Activated B cell treated with CpG ODN at 0.5 μM for 24 hours (primary cell): ENCODE data around the gene GCK. TPM values are rescaled to one million over a fixed set of nuclear protein-coding genes. Genes with fewer than 3 reads are reported as not detected.

ENCODE experiments used
- ATAC-seq: fragments of 200-7000 bp; cut with Tn5 transposase; one replicate; pipeline ENCODE4 v1.10.0; 2021; ENCODE audit warnings: low read depth, mild to moderate bottlenecking, moderate library complexity
- CTCF ChIA-PET: fragments of 350-600 bp; sonication (Branson Sonifier 250); formaldehyde crosslinking; loops from one replicate; lab custom pipeline; 2021; ENCODE audit warnings: antibody characterized with exemption; lab: Charles Lee
- POLR2A ChIA-PET: fragments of 350-600 bp; sonication (Branson Sonifier 250); formaldehyde crosslinking; loops from one replicate; lab custom pipeline; 2021; ENCODE audit warnings: antibody characterized with exemption; lab: Charles Lee
- DNase-seq: peaks from one replicate; pipeline ENCODE4 v3.0.0; 2022
- H3K27ac Mint-ChIP-seq: one replicate; pipeline ENCODE4 v1.8.0; 2020; ENCODE audit warnings: mixed read lengths
- H3K27me3 Mint-ChIP-seq: one replicate; pipeline ENCODE4 v1.8.0; 2021; ENCODE audit warnings: mixed read lengths
- H3K36me3 Mint-ChIP-seq: one replicate; pipeline ENCODE4 v1.8.0; 2021; ENCODE audit warnings: low read depth, mixed read lengths
- H3K4me1 Mint-ChIP-seq: one replicate; pipeline ENCODE4 v1.8.0; 2021; ENCODE audit warnings: mixed read lengths
- H3K4me3 Mint-ChIP-seq: one replicate; pipeline ENCODE4 v1.8.0; 2020; ENCODE audit warnings: mild to moderate bottlenecking, mixed read lengths
- H3K9me3 Mint-ChIP-seq: one replicate; pipeline ENCODE4 v1.8.0; 2020; ENCODE audit warnings: mixed read lengths
- CTCF ChIP-seq: fragments of 200-600 bp; IDR thresholded peaks from one replicate; pipeline ENCODE4 v1.8.0; 2022; ENCODE audit warnings: antibody characterized with exemption, mild to moderate bottlenecking
- intact Hi-C: fragments of 100-400 bp; cut with micrococcal nuclease; formaldehyde crosslinking; loops from one replicate; pipeline ENCODE4 v1.15.1; 2024
- total RNA-seq: library from RNA; stranded (reverse); gene quantifications from 2 replicates; pipeline ENCODE4 v1.2.3, GENCODE V29; 2022

The GCK gene
- total RNA-seq, 1 donor from 2014 or later: 0.13 TPM

- H3K9me3 Mint-ChIP-seq: no peaks in the 10 kb centered on the region
- no peaks in the 10 kb centered on the region for H3K36me3 Mint-ChIP-seq
- H3K27me3 Mint-ChIP-seq: peaks cover 5% of the 10 kb centered on the region
- H3K4me1 Mint-ChIP-seq: no peaks in the 10 kb centered on the region
- DNase-seq (no peak), ATAC-seq (no peak)
- no peak overlapping the region for H3K4me3 Mint-ChIP-seq
- no peak for TF ChIP-seq CTCF
- ChIA-PET POLR2A (no interaction called here), CTCF (no interaction called here)
- no peak overlapping the region for H3K27ac Mint-ChIP-seq
- intact Hi-C loops: no loop called here
These were observed 32.1 kb upstream of the GCK start for GRCh38 chr7:44221231-44221791.

DNA sequence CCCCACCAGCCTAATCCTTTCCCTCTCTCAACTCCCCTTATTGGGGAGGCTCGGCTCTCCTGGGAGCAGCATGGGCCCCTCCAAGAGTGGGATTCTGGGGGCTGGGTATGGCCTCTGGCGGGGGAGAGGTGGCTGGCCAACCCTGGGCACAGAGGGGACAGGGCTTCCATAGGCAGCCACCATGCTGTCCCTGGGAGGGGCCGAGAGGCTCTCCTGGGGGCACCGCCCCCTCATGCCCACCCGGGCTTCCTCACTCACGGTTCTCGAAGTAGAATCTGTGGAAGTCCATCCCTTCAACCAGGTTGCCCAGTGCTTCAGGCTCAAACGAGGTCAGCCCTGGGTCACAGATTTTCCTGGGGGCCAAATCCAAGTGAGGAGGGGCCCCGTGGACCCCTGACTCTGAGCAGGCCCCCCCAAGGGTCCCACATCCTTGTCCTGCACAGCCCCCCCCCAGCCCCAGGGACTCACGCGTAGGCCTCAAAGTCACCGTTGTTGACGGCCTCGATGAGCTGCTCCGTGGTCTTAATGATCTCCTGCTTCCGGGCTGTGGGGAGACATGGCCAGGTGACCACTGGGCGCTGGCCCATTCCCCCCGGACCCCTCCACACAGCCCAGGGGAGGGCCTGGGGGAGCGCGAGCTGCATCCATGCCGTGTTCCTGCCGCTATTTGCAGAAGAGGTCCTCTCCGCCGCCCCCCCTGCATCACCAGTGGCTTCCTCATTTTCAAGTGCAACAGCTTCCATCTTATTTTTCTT lies 31.3 kb upstream of the GCK start:
- no peak overlapping the region for H3K27ac Mint-ChIP-seq
- ChIA-PET CTCF (no interaction called here), POLR2A (interaction anchor here (0.6 kb wide), 1 partner anchor 110 kb away, joined by 4 read pairs; no protein-coding TSS in a partner anchor)
- H3K9me3 Mint-ChIP-seq: no peaks in the 10 kb centered on the region
- no peaks in the 10 kb centered on the region for H3K4me1 Mint-ChIP-seq
- ATAC-seq: no peak
- no peak for TF ChIP-seq CTCF
- H3K36me3 Mint-ChIP-seq: no peaks in the 10 kb centered on the region
- no peaks in the 10 kb centered on the region for H3K27me3 Mint-ChIP-seq
- DNase-seq: no peak
- no peak overlapping the region for H3K4me3 Mint-ChIP-seq
- intact Hi-C loops: no loop called here

- ATAC-seq (no peak), DNase-seq (peak; percentile 12)
- H3K27me3 Mint-ChIP-seq: no peaks in the 10 kb centered on the region
- no peaks in the 10 kb centered on the region for H3K4me1 Mint-ChIP-seq
- ChIA-PET POLR2A (no interaction called here), CTCF (no interaction called here)
- H3K36me3 Mint-ChIP-seq: no peaks in the 10 kb centered on the region
- intact Hi-C loops: no loop called here
- no peak for TF ChIP-seq CTCF
- H3K4me3 Mint-ChIP-seq: no peak overlapping the region
- H3K9me3 Mint-ChIP-seq: no peaks in the 10 kb centered on the region
- H3K27ac Mint-ChIP-seq: no peak overlapping the region
These were observed 30.8 kb upstream of the GCK start for GRCh38 chr7:44220046-44220357.

GRCh38 chr7:44219371-44220045 lies 30.3 kb upstream of the GCK start:
- Mint-ChIP-seq H3K9me3 (no peaks in the 10 kb centered on the region), H3K4me1 (peaks cover under 1% of the 10 kb centered on the region), H3K27ac (no peak overlapping the region), H3K4me3 (no peak overlapping the region), H3K36me3 (no peaks in the 10 kb centered on the region), H3K27me3 (no peaks in the 10 kb centered on the region)
- intact Hi-C loops: no loop called here
- no peak for ATAC-seq
- ChIA-PET CTCF (no interaction called here), POLR2A (no interaction called here)
- DNase-seq: peak; percentile 1
- no peak for TF ChIP-seq CTCF
